Measurements from ENCODE around the gene DNAL1.
A peak's percentile ranks its signal among the peaks of the same experiment; 100 is the strongest.

Gene DNAL1

DNA sequence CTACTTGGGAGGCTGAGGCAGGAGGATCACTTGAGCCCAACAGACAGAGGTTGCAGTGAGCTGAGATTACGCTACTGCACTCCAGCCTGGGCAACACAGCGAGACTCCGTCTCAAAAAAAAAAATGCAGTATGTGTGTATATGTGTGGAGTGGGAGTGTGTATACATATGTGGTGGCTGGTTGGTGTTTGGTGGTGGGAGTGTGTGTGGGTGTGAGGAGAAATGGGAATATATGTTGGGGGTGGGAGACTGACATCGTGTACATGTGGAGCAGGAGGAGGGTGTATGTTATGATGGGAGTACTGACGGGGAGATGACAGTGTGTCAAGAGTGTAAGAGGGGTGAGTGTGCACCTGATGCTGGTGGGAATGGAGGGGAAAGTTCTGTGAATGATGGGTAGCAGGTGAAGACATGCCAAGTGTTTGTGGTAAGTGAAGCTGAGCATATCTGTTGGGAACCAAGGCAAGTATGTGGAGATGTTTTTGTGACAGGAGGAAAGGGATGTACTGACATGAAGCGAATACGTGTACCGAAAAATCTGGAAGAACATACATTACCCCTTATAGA lies 65.2 kb downstream of the DNAL1 start:
- DNase-seq, result no peak

DNA sequence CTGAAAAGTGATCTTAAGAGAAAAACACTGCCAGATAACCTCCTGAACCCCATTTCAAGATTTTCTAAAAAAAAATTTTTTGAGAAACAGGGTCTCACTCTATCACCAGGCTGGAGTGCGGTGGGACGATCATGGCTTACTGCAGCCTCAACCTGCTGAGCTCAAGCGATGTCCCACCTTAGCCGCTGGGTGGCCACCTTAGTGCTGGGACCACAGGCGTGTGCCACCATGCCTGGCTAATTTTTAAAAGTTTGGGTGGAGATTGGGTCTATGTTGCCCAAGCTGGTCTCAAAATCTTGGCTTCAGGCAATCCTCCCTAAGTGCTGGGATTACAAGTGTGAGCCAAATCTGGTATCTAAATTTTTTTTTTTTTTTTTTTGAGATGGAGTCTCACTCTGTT lies 66.0 kb downstream of the DNAL1 start:
- DNase-seq, result no peak

DNA sequence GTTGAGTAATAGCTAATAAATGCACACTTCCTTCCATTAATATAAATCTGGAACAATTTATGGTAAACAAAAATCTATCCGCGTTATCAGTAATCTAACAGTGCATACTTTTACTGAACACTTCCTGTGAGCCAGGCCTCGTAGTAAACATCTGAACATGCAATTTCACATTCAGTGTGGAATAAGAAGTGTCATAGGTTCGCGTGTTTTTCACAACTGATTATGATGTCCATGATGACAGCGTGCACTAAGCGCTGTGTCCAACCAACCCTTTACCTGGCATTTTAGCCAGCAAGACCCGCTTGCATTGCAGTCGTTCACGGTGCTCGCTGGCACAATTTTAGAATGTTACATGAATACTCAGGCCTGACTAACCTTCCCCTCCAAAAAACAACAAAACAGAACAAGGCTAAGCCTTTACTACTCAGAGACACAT lies 67.3 kb downstream of the DNAL1 start:
- no peak for DNase-seq

DNA sequence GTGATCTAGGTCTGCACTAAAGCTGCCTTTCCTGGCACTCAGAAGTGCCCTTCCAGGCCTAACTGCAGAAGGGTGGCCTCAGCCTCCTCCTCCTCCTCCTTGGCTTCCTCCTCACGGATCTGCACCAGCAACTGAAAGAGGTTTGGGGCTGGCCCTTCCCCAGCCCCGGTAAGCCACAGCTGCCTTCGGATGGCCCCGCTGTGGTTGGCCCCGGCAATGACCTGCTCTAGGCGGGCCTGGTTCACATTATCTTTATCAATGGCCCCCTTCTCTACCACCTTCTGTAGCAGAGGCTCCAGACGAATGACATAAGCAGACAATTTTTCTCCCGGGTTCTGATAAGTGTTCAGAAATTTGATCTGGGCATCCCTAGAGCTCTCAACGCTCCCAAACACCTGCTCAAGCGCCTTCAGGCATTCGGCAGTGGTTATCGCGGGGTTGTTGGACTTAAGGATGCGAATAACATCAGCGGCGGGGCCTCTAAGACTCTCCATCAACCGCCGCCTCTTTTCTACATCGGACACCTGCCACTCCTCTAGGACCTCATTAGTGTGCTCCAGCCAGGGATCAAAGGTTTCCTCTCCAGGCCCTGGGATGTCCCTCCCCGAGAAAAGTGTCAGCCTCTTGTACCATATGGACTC lies 67.9 kb downstream of the DNAL1 start:
- DNase-seq, result no peak

GRCh38 chr14:73713206-73713802 lies 68.5 kb downstream of the DNAL1 start:
- no peak for DNase-seq

GRCh38 chr14:73713803-73714655 lies 69.2 kb downstream of the DNAL1 start, which contains the start of gene PNMA1:
TSS of gene PNMA1 (minus strand) at chr14:73714384. CDS start at chr14:73713639, 745 bp downstream.
- peak; percentile 73 for DNase-seq

- no peak for DNase-seq
These were observed 69.9 kb downstream of the DNAL1 start for GRCh38 chr14:73714656-73715081.

- no peak for DNase-seq
These were observed 70.9 kb downstream of the DNAL1 start for GRCh38 chr14:73715707-73716106.

DNA sequence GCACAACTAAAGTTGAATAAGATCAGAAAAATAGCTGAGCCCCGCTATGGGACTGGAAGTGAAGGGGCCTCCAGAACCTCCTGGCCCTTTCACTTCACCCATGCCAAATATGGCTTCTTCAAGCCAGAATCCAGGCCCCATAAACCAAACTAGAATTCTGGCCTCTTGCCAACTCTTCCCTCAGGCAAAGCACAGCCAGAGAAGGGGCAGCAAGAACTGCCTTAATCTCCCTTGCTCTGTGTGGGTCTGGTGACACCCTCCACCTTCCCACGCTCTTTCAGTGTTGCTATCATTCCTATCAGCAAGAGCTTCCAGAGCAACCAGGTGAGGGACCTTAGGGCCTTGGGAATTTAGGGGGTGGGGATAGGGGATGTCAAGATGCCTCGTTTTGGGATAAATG lies 72.5 kb downstream of the DNAL1 start:
- DNase-seq, result no peak

- no peak for DNase-seq
These were observed 73.1 kb downstream of the DNAL1 start for GRCh38 chr14:73717711-73718417.

DNA sequence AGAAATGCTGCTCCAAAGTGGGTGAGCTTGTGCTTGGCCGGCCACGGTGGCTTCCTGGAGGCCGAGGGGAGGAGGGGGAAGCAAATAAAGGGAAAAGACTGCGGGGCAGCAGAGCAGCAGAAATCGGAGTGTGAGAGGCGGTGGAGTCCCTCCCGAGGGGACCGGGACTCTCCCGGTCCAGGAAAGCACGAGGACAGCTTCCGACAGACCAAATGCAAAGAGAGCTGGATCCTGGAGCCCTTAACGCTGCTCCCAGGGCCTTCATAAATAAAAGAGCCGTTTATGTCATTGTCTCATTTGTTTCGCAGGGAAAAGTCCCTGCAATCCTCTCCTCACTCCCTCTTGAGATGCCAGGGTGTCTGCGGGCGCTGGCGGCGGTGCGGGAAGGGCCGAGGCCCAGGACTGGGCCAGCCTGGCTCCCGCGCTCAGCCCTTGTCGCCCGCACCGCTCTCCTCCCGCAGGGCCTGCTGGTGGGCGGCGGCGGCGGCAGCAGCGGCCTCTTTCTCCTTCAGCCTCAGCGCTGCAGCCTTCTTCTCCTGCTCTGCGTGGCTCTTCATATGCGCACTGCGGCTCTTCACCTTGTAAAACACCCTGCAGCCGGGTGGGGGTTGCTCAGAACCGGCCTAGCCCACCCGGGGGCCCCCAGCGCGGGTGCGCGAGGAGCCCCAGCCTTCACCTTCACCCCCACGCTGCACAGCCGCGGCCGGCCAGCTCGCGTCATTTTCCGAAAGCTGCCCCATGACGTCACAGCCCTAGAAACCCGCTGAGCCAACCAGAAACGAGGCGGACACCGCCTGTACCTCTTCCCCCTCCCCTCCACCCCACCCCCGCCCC lies 73.8 kb downstream of the DNAL1 start:
- no peak for DNase-seq

GRCh38 chr14:73719361-73719760 lies 74.6 kb downstream of the DNAL1 start:
- DNase-seq, result no peak

DNA sequence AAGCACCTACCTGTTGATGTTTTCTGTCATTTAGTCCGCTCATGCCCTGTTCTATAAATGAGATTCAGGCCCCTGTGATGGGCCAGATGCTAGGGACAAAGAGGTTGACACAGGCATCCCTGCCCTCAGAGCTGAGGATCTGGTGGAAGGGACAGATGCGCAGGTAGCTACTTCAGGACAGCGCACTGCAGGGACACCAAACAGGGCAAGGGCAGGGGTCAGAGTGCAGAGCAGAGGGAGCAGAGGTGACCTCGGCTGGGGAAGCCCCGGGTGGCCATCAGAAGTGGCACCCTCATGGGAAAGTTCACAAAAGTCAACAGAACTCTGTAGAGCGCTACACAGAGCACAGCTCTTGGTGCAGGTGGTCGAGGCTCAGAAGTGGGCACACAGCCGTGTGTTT lies 75.0 kb downstream of the DNAL1 start:
- DNase-seq, result no peak

DNA sequence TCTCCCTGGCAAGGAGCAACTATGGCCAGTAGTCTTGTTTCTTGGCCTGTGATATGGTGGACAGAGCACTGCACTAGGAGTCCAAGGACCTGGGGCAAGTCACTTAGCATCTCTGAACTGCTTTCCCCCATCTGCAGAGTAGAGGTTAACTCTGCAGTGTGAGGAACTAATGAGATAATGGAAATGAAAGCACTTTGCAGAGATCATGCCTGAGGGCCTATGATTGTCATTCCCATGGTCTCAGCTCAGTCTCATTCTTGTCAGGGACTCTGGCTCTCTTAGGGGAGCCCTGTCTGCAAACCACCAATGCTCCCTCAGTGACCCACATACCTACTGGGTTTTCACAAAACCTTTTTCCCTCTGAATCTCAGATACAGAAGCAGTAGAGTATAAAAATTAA lies 75.8 kb downstream of the DNAL1 start:
- DNase-seq, result no peak

- no peak for DNase-seq
These were observed 76.5 kb downstream of the DNAL1 start for GRCh38 chr14:73721101-73721821.

GRCh38 chr14:73722581-73722980 lies 77.8 kb downstream of the DNAL1 start:
- DNase-seq, result no peak

DNA sequence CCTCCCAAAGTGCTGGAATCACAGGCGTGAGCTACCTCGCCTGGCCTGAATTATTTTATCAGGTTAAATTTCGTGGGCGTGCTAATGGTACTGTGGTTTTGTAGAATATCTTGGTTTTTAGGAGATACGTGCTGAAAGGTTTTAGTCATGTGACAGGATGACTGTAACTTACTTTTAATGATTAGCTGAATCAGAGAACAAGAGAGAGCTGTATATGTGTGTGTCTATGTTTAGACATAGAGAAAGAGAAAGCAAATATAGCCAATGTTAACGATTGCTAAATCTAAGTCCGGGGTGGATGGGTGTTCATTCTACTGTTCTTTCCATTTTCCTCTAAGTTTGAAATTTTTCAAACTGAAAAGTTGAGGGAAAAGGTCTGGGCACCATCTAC lies 78.6 kb downstream of the DNAL1 start:
- no peak for DNase-seq

DNA sequence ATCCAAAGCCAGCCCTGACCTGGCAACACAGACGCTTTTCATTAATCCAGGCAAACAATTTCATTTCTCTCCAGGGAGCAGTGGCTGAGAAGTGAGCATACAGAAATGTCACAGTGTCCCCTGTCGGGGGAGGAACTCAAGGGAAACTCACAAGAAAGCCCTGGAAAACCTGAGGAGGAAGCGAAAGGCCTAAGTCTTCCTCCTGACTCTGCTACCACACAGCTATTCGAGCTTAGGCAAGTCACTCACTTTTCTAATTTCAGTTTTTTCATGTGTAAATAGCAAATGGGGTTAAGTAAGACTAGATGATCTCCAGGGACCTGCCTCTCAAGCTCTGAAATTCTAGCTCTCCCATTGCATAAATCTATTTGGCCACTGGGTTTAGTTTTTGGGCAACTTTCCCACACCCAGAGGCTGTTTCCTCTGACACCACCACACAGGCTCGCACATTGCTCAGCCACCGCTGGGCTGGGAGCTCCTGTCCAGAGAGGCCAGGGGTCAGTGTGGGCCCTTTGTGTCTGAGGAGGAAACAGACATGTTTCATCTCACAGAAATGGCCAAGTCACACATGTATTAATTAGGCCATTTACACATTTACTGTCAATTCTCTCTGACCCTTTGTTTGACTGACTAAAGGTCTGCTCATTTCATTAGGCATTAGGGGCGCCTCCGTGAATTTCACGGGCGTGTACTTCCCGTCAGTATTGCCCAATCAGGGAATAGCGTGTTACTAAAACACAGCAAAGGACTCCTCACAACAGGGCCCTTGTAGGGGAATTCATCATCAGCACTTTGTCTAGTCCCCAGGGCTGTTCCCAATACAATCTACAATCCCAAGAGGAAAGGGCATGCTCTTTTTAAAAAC lies 79.2 kb downstream of the DNAL1 start:
- no peak for DNase-seq

DNA sequence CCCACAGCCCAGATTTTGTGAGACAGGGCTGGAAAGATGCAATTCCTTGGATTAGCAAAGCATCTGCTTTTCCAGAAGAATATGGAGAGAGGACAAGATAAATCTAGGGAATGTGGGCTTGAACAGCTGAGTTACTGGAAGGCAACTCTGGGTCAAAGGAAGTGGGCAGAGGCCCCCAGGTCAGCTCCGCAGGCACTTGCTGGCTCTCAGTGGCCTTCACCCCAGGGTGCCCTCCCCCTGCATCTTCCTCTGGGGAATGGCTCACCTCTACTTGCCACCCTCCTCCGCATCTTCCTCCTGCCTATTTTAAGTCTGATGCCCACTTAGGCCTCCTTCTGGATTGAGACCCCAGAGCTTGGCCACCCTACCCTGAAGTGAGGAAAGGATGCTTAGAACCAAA lies 79.9 kb downstream of the DNAL1 start:
- no peak for DNase-seq

Data from effector CD8-positive, alpha-beta T cell (primary cell).